GM19324 (cell line): Measurements from ENCODE around the gene ZFHX2.
"Not testable (repeated sequence)": the region's sequence is repeated elsewhere in the genome, so short reads cannot be mapped to it uniquely, and the experiment has no call there.

ENCODE experiments used
- ATAC-seq: cut with Tn5 transposase; IDR thresholded peaks from one replicate; pipeline ENCODE4 v1.9.1; 2021; ENCODE audit warnings: mild to moderate bottlenecking, moderate library complexity; ENCODE audit not compliant: unreplicated experiment, low FRiP score

ZFHX2 gene

DNA sequence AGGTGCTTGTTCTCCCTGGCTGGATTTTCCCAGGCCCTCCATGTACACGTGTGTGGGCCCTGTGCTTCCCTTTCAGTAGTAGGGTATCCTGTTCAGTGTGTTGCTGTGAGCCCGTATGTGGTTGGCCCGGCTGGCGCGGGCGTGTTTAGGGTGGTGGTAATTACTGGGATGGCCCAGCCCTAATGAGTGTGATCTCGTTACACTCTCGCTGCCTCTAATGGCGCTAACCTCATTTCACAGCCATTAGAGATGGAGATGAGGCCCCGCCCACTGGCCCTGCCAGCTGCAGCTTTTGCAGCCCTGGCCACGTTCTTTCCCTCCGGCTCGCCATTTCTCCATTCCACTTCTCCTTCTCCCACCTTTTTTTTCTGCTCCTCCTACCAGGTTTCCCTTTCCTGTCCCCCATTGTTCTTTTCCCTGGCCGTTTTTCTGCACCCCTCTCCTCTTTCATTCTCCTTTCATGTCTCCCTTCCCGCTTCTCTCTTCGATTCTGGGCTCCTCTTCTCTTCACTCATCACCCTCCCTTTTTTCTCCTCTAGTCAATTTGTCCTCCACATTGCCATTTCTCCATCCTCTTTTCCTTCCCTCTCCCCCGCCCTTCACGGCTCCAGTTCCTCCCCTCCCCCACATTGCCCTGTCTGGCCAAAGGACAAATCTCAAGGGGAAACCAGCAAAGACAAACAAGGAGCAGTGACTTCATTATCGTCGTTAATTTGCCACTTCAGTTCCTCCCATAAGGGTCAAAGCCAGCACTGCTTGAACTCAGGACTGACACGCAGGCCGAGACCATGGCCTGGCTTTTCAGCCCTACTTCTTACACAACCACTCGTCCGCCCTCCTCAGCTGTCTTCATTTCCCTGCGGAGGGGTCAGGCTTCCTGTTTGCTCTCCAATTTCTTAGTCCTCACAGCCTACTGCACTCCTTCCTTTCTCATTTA, 6.8 kb downstream of the ZFHX2 start:
- ATAC-seq = no peak

DNA sequence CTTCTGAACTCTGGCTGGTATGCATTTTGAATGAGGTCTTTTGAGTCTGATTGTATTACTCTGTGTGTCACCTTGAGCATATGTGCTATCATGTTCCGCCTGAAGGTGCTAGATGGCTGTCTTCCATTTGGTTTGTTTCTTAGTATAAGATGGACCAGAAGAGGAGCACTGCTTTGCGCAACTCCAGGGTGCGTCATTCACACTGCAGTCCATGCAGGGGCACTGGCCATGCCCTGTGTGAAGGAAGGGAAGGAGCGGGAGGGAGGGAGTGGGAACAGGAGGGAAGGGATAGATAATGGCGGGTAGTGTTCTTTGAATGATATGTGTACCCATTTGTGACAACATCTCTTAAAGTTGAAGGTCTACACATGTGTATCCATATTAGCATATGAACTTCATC, 8.2 kb downstream of the ZFHX2 start:
- ATAC-seq = no peak

DNA sequence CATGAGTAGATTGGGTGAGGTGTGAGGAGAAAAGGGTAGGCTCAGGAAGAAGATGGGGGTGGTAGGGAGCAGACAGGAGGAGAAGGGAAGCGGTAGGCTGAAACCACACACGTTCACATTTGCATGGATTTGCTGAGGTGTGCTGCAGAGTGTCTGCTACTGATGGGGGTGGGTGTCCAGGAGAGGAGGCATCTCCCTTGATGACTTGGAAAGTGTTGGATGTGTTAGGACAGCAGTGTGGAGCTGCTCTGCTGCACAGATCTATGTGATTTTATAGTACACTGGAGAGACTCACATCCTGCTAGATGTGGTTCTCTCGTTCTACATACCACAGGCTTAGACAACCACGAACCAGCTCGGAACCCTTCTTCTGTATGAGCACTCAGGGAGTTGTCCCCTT, 9.3 kb downstream of the ZFHX2 start:
- no peak for ATAC-seq

- ATAC-seq = no peak
These were observed 11.5 kb downstream of the ZFHX2 start for GRCh38 chr14:23540141-23540469.

DNA sequence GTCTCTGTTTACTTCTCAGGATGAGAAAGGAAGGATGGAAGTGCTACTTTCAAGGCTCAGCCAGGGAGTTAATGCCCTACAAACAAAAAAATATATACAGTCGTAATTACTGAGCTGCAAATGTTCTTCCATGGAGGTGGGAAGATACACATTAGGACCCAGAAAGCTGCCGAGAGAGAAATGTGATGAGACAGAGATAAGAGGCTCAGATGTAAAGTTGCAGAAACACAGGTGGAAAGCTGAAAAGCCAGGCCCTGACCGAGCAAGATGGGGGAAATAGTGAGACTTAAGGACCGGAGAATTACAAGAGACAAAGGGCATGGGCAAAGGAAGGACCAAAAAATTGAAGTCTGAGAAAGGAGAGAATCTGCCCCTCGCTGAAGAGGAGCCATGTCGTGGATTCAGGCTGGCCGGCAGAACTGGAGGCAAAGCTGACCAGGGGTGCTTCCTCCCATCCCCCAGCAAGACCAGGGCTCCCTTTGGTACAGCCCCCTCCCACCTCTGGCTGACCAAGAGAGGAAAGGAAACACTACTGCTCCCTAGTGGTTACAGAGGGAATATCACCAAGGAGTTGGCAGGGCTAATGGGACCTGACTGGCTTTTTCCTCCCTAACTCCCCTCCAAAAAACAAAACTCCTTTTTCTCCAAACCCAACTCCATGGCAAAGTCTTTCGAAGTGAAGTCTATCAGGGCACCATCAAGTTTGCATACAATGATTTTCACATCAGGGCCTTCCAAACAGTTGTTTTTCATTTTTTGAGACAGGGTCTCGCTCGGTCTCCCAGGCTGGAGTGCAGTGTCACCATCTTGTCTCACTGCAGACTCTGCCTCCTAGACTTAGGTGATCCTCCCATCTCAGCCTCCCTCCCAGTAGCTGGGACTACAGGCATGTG, 12.1 kb downstream of the ZFHX2 start:
- ATAC-seq = no peak

DNA sequence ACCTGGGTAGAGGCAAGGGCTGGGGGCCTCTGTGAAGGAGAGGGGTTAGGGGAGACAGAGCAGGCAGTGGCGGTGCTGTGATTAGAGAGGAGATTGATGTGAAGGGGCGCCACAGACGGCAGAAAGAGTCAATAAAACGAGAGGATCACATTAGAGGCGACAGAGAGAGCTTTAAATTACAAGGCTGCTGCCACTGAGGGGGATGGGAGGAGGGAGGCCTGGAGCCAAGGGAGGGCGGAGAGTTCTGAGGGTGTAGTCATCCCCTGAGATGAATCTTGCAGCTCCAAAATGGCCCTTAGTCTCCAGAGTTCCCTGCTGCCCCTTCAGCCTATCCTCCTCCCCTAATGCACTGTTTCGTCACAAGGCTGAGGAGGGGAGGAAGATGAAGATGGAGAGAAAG, 12.8 kb downstream of the ZFHX2 start:
- ATAC-seq = no peak

- no peak for ATAC-seq
These were observed 13.4 kb downstream of the ZFHX2 start for GRCh38 chr14:23538050-23538718.

- ATAC-seq = no peak
These were observed 14.1 kb downstream of the ZFHX2 start for GRCh38 chr14:23537351-23538049.

DNA sequence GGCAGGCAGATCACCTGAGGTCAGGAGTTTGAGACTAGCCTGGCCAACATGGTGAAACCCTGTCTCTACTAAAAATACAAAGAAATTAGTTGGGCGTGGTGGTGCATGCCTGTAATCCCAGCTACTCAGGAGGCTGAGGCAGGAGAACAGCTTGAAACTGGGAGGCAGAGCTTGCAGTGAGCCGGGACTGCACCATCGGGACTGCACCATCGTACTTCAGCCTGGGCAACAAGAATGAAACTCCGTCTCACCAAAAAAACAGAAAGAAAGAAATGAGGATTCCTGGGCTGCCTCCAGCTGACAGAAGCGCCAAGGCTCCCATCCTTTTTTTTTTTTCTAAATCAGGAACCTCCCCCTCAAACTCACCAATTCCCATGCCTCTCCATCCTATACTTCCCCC, 14.7 kb downstream of the ZFHX2 start:
- not testable (repeated sequence) for ATAC-seq

DNA sequence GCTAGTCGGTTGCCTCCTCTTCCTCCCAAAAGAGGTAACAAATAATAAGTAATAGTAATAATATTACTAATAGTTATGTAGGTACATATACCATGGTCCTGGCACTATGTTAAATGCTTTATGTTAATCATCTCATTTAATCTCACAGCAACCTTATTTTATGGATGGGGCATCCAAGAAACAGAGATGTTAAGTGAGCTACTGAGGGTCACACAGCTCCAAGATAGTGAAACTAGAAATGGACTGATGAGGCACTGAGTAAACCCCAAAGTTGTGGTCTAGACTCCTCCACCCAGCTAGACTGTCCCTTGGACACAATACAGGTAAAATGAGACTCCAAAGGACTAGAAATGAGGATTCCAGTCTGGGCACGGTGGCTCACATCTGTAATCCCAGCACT, 15.1 kb downstream of the ZFHX2 start:
- no peak for ATAC-seq

- ATAC-seq = no peak
These were observed 15.6 kb downstream of the ZFHX2 start for GRCh38 chr14:23535943-23536342.

DNA sequence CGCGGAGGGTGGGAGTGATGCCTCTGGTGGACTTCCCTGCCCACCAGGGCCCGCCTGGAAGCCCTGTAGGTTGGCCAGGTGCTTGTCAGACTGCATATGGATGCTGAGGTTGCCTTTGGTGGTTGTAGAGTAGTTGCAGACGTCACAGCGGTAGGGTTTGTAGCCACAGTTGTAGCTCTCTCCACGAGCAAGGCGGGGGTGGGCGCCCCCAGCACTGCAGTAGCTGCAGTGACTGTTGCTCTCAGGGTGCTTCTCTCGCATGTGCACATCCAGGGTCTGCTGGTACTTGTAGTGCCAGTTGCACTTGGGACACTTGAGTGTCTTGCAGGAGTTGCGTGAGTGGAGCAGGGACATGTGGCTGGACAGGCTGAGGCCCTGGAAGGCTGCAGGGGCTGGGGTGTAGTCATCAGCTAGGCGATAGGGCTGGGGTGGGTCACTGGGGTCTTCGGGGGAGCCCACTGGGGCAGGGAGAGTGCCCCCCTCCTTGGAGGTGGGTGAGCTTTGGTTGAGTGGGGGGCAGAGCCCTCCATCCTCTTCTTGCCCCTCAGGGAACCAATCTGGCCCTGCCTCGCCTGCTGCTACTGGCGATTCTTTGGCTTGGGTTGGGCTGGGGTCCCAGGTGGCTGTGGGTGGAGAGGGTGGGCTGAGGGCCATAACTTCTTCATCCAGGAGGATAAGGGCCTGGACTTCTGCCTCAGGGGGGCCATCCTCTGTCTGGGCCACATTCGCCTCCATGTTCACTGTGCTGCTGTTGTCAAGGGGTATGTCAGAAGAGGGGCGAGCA, 17.7 kb downstream of the ZFHX2 start:
- ATAC-seq = no peak

DNA sequence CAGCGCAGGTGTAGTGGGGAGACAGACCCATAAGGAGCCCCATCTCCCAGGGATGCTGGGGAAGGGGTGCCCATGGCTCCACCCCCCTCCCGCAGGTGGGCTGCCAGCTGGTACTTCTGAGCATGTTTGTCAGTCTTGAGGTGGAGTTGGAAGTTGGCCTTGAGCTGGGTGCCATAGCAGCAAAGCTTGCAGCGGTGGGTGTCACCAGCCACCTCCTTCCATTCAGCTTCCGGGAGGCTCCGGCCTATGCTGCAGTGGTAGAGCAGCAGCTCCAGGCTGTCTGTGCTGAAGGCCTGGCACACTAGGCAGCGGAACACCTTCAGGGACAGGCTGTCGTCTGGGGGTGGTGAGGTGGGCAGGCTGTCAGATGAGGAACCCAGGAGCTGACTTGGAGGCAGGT, 18.9 kb downstream of the ZFHX2 start:
- ATAC-seq = no peak

- no peak for ATAC-seq
These were observed 20.2 kb downstream of the ZFHX2 start for GRCh38 chr14:23531391-23531790.

- ATAC-seq = no peak
These were observed 21.1 kb downstream of the ZFHX2 start for GRCh38 chr14:23530375-23531055.

- ATAC-seq = no peak
These were observed 22.5 kb downstream of the ZFHX2 start for GRCh38 chr14:23529016-23529415.

DNA sequence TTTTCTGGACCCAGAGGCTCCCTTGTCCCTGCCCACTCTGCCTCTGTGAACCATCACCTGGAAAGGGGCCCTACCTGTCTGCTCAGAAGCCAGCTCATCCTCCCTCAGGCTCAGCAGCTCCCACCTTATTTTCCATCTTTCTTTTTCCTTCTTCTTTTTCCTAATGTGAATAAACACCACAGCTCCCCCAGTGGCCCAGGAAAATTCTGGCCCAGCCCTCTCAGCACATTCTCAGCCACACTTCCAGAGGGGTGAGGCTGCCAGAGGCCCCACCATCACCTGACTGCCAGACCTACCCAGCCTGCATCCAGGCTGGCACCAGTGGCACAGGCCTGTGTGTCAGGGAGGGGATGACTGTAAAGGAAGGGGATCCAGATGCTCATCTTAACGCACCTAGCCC, 23.0 kb downstream of the ZFHX2 start:
- ATAC-seq = no peak

- ATAC-seq = no peak
These were observed 26.0 kb downstream of the ZFHX2 start for GRCh38 chr14:23525611-23526010.

DNA sequence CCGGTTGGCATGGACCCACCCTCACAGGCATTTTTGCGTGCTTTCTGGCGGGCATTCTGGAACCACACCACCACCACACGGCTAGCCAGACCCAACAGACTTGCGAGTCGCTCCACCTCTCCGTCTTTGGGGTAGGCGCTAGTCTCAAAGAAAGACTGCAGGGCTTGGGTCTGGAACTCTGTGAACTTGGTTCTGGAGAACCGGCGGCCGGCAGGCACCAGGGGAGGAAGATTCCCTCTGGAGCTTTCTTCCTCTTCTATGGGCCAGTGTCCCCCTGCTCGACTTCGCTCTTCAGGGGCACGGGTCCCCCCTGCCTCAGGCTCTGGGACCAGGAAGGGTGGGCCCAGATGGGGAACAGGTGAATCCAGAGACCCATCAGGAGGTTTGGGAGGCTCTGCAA, 26.6 kb downstream of the ZFHX2 start:
- no peak for ATAC-seq
